K562 (cell line): ENCODE measurements around the gene DHX58. TPM values are rescaled to one million over a fixed set of nuclear protein-coding genes. Genes with fewer than 3 reads are reported as not detected.
A peak's percentile ranks its signal among the peaks of the same experiment; 100 is the strongest.

Experiments
- ATAC-seq: fragments of 200-7000 bp; cut with Tn5 transposase; 3 replicates; pipeline ENCODE4 v1.9.1; 2020; ENCODE audit warnings: moderate library complexity
- BruUV-seq: library from RNA; stranded (reverse); fragments of 400-500 nt; replicated peaks from 2 replicates; lab custom pipeline; 2021; lab: Mats Ljungman, UMichigan
- CTCF ChIA-PET: fragments of 300-600 bp; formaldehyde crosslinking; extraction: SDS; loops from one replicate; lab custom pipeline; 2021; ENCODE audit warnings: low intra/inter-chr PET ratio; lab: Yijun Ruan, JAX
- POLR2A ChIA-PET: fragments of 300-600, 350-650 bp; sonication (Branson Sonifier 250); formaldehyde crosslinking; extraction: SDS; loops from one replicate; lab custom pipeline; 2021; ENCODE audit warnings: antibody characterized with exemption, inconsistent platforms; lab: Yijun Ruan, JAX
- DNase-seq, 4 experiments: peaks; one replicate each; pipeline versions ENCODE4 v3.0.0 to v3.0.0-alpha.2; 2011 to 2018; ENCODE audit warnings: low spot score in 3 of 4, mixed read lengths in 3 of 4; ENCODE audit errors: extremely low read depth in 1 of 4
- FAIRE-seq: peaks from 2 replicates; lab custom pipeline; 2011; peaks lifted over from hg19 to GRCh38; lab: Jason Lieb, UNC
- H2AFZ ChIP-seq: 2 replicates; pipeline ENCODE4 v1.6.0; 2011; ENCODE audit warnings: low read depth, low read length, control low read depth, inconsistent platforms
- H3K27ac ChIP-seq: fragments of 200-600 bp; 3 replicates; pipeline ENCODE4 v1.8.0; 2011; ENCODE audit warnings: low read depth, mild to moderate bottlenecking, control low read depth, inconsistent platforms, low read length, moderate library complexity, mixed read lengths; ENCODE audit errors: extremely low read depth
- H3K27me3 ChIP-seq, 2 experiments: fragments of 300-600 bp in 1 of 2; 2 replicates in 1 of 2; 3 replicates in 1 of 2; pipeline versions ENCODE4 v1.6.0 to v1.8.0; 2011; ENCODE audit warnings: inconsistent platforms in 2 of 2, low read length in 2 of 2, mild to moderate bottlenecking in 1 of 2, mixed read lengths in 1 of 2, moderate library complexity in 1 of 2; ENCODE audit not compliant: control insufficient read depth in 2 of 2, insufficient read depth in 2 of 2
- H3K36me3 ChIP-seq: fragments of 300-600 bp; 3 replicates; pipeline ENCODE4 v1.8.0; 2011; ENCODE audit warnings: mild to moderate bottlenecking, low read length, inconsistent platforms; ENCODE audit not compliant: control insufficient read depth, insufficient read depth
- H3K4me1 ChIP-seq, 2 experiments: fragments of 200-600 bp in 1 of 2; replicated peaks in 1 of 2; 2 replicates in 1 of 2; 3 replicates in 1 of 2; pipeline versions ENCODE4 v1.5.1 to v1.8.0; 2011; ENCODE audit warnings: inconsistent platforms in 2 of 2, low read length in 2 of 2, mild to moderate bottlenecking in 1 of 2, mixed read lengths in 1 of 2, moderate library complexity in 1 of 2; ENCODE audit not compliant: control insufficient read depth in 2 of 2, insufficient read depth in 2 of 2
- H3K4me2 ChIP-seq: 2 replicates; pipeline ENCODE4 v1.6.1; 2011; ENCODE audit warnings: low read length, control low read depth, inconsistent platforms, mixed read lengths; ENCODE audit not compliant: insufficient read depth
- H3K4me3 ChIP-seq: fragments of 200-600 bp; sonication (generic), shearing (Covaris generic); 2 replicates; pipeline ENCODE4 v1.5.1; 2016; ENCODE audit warnings: control low read depth, inconsistent platforms
- H3K79me2 ChIP-seq: fragments of 200-600 bp; 3 replicates; pipeline ENCODE4 v1.8.0; 2011; ENCODE audit warnings: low read length, inconsistent platforms; ENCODE audit not compliant: control insufficient read depth, insufficient read depth
- H3K9ac ChIP-seq, 2 experiments: 2 replicates each; pipeline versions ENCODE4 v1.6.0 to v1.6.1; 2011; ENCODE audit warnings: low read depth in 2 of 2, low read length in 2 of 2, control low read depth in 1 of 2, inconsistent platforms in 1 of 2, mild to moderate bottlenecking in 1 of 2, mixed read lengths in 1 of 2; ENCODE audit not compliant: insufficient read depth in 1 of 2
- H3K9me1 ChIP-seq: one replicate; pipeline ENCODE4 v1.6.0; 2011; ENCODE audit warnings: inconsistent platforms, mild to moderate bottlenecking, low read length, moderate library complexity; ENCODE audit not compliant: control insufficient read depth, insufficient read depth
- H3K9me3 ChIP-seq: replicated peaks from 2 replicates; pipeline ENCODE4 v1.5.1; 2011; ENCODE audit warnings: low read depth, low read length, inconsistent platforms; ENCODE audit not compliant: control insufficient read depth, insufficient read depth
- H4K20me1 ChIP-seq: replicated peaks from 2 replicates; pipeline ENCODE4 v1.6.1; 2011; ENCODE audit warnings: low read length, inconsistent platforms, mixed read lengths; ENCODE audit not compliant: control insufficient read depth, insufficient read depth
- CBX8 ChIP-seq: fragments of 200-600 bp; sonication (generic); IDR thresholded peaks from 2 replicates; pipeline ENCODE4 v1.6.1; 2012; ENCODE audit warnings: borderline replicate concordance, mixed run types, low read depth, mild to moderate bottlenecking, moderate library complexity, mixed read lengths, low read length, control low read depth, inconsistent platforms; ENCODE audit not compliant: poor library complexity, severe bottlenecking; ENCODE audit errors: extremely low read depth
- MAZ ChIP-seq, 2 experiments: fragments of 450-650 bp in 1 of 2; sonication (generic) in 1 of 2; formaldehyde crosslinking; IDR thresholded peaks in 1 of 2; conservative IDR thresholded peaks in 1 of 2; 2 replicates each; pipeline versions ENCODE4 v1.4.0 to v1.5.0; 2020; ENCODE audit warnings: mild to moderate bottlenecking in 1 of 2, missing genetic modification reagents in 1 of 2
- PTBP1 ChIP-seq: fragments of 200-400 bp; formaldehyde crosslinking; IDR thresholded peaks from 2 replicates; pipeline ENCODE4 v1.6.1; 2017; ENCODE audit warnings: low read depth, low read length
- ZNF197 ChIP-seq: fragments of 200-800 bp; sonication (Bioruptor generic); IDR thresholded peaks from 2 replicates; pipeline ENCODE4 v1.6.1; 2016; ENCODE audit warnings: low read depth, missing genetic modification characterization, missing compliant biosample characterization
- ZNF444 ChIP-seq: fragments of 250-450 bp; sonication (Bioruptor Pico); IDR thresholded peaks from 2 replicates; pipeline ENCODE4 v1.4.0; 2020; ENCODE audit warnings: mild to moderate bottlenecking, moderate library complexity
- WGBS: fragments of 100-300 bp; shearing (Covaris generic); methylation state at CpG from one replicate; pipeline ENCODE4 v1.1.6; 2016; ENCODE audit warnings: low coverage, mixed read lengths; ENCODE audit not compliant: insufficient coverage; ENCODE audit errors: missing lambda C conversion rate; 5-methylcytosine and 5-hydroxymethylcytosine counted together
- in situ Hi-C: fragments of 300-500 bp; cut with MboI; formaldehyde crosslinking; loops from 4 replicates; pipeline ENCODE4 v1.15.0; 2018; ENCODE audit warnings: inconsistent platforms, mixed read lengths
- intact Hi-C: fragments of 100-400 bp; cut with micrococcal nuclease; formaldehyde crosslinking; loops from 2 replicates; pipeline ENCODE4 v1.14.2; 2022
- polyA plus RNA-seq, 8 experiments: library from polyadenylated mRNA; depleted of rRNA in 4 of 8; stranded (reverse) in 5 of 8; unstranded in 3 of 8; fragments of >200 nt; fragmentation: Nextera tagmentation in 2 of 8; fragmentation: Illumina TruSeq in 1 of 8; extraction: Ambion mirVana in 2 of 8; extraction: Trizol in 1 of 8; gene quantifications; 2 replicates each; pipeline versions ENCODE4 v1.2.1 to v1.2.3, GENCODE V29; 2011 to 2014; ENCODE audit warnings: inconsistent platforms in 1 of 8, missing spikeins in 1 of 8
- total RNA-seq, 7 experiments: library from RNA; depleted of rRNA in 6 of 7; stranded (reverse); fragments of >200 nt in 6 of 7; fragmentation: Illumina TruSeq in 2 of 7; extraction: Trizol in 2 of 7; gene quantifications; 2 replicates each; pipeline versions ENCODE4 v1.2.1 to v1.2.3, GENCODE V29; 2011 to 2021; ENCODE audit warnings: low replicate concordance in 1 of 7
- TF ChIP-seq, protein P1 (sequence below), 3 experiments: fragments of 200-800 bp in 1 of 3; sonication (Bioruptor generic) in 1 of 3; sonication (generic) in 1 of 3; formaldehyde crosslinking in 1 of 3; IDR thresholded peaks; 2 replicates each; pipeline versions ENCODE4 v1.6.1 to v1.8.0; 2016 to 2022; ENCODE audit warnings: mild to moderate bottlenecking in 2 of 3, missing compliant biosample characterization in 2 of 3, missing genetic modification characterization in 2 of 3, missing genetic modification reagents in 1 of 3
- TF ChIP-seq, protein P2 (sequence below), 2 experiments: fragments of 450-650 bp; formaldehyde crosslinking in 1 of 2; IDR thresholded peaks; 2 replicates each; pipeline versions ENCODE4 v1.4.0 to v1.6.1; 2014 to 2020; ENCODE audit warnings: mild to moderate bottlenecking in 2 of 2, borderline replicate concordance in 1 of 2, low read depth in 1 of 2

The DHX58 gene
- total and polyA plus RNA-seq, 9 of the 15 experiments (the other 6 are each of a cell fraction or from before 2014, with no cell fraction given): 0.15 to 3.0 (median 1.4) TPM

DNA sequence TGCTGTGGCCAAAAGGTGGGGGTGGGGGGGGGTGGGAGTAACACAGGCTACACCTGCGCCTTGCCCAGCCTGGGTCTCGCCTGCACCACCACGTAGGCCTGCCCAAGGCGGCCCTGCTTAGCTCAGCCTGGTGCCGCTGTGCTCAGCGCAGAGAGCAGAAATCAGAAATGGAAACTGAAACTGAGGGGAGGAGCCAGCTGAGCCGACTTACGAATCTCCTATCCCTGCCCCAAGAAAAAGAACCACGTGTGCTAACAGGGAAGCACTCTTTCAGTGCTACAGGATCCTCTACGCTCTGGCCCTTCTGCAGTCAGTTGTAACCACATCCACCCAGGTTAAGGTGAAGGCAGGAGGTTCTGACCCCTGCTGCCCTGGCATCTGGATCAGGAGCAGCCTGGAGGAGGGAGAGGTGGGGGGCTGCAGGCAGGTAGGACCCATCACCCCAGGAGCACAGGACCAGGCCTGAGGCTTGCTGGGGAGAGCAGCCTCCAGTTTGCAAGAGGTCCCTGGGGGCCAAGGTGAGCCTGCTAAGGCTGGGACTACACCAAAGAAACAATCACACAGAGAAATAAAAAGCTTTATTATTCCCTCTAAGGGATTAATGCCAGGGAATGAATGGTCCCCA is at the start of gene DHX58 (continued):
- TF ChIP-seq CBX8 (no peak), ZNF197 (CRISPR knock-in tag) (no peak), MAZ (CRISPR knock-in tag; conservative IDR thresholded peaks at IDR 0.05 in 1 of 2, IDR thresholded peaks at IDR 0.05 in 1 of 2) (0 out of 4 replicates have a peak, but pooled peaks of 1 of the 2 experiments have one; percentile 31)
- TF ChIP-seq, protein P1, sequence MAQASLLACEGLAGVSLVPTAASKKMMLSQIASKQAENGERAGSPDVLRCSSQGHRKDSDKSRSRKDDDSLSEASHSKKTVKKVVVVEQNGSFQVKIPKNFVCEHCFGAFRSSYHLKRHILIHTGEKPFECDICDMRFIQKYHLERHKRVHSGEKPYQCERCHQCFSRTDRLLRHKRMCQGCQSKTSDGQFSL (CRISPR knock-in tag; IDR thresholded peaks at IDR 0.05): peak; percentile 71; the same call in 1 of the 2 replicates
- TF ChIP-seq, protein P1 (tag; IDR thresholded peaks at IDR 0.05): no peak; a peak in 1 of 4 replicates

DNA sequence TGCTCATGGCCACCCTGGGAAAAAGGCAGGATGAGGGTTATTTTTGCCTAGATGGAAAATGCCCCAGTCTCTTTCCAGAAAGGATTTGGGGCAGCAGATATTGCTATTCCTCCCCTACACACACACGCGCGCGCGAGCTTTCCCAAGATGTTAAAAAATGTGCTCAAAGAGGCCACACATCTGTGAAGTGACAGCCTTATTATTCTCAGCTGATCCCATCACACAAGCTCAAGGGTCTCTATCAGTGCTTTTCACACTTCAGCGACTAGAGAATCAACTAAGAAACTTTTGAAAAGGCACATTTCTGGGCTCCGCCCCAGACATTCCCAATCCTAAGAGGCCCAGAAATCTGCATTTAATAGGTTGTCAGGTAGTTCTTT is 48.0 kb upstream of the DHX58 start:
- Histone ChIP-seq H3K4me2 (no peak overlapping the region), H3K4me1 (peaks cover 7 to 30% of the 10 kb centered on the region in 2 experiments; a peak in 3 of 5 replicates), H2AFZ (no peak overlapping the region), H3K9me3 (no peaks in the 10 kb centered on the region), H3K9me1 (peaks cover 4% of the 10 kb centered on the region), H3K4me3 (no peak overlapping the region), H3K27ac (no peak overlapping the region), H3K27me3 (no peaks in the 10 kb centered on the region), H3K79me2 (no peaks in the 10 kb centered on the region), H4K20me1 (no peaks in the 10 kb centered on the region; the same call in 1 of the 2 replicates), H3K9ac (no peak overlapping the region), H3K36me3 (no peaks in the 10 kb centered on the region)
- DNase-seq (no peak), FAIRE-seq (no peak), ATAC-seq (no peak)
- ChIA-PET POLR2A (interaction anchor here (1.0 kb wide), 1 partner anchor 8 kb away, joined by 3 read pairs; no protein-coding TSS in a partner anchor), CTCF (no interaction called here)
- 92% methylated on average over 7 of the region's 7 CpGs for WGBS
- intact Hi-C loops (no loop called here), in situ Hi-C loops (no loop called here)
- no TSS peak for BruUV-seq
- TF ChIP-seq PTBP1 (no peak), ZNF444 (no peak)
- TF ChIP-seq, protein P2, sequence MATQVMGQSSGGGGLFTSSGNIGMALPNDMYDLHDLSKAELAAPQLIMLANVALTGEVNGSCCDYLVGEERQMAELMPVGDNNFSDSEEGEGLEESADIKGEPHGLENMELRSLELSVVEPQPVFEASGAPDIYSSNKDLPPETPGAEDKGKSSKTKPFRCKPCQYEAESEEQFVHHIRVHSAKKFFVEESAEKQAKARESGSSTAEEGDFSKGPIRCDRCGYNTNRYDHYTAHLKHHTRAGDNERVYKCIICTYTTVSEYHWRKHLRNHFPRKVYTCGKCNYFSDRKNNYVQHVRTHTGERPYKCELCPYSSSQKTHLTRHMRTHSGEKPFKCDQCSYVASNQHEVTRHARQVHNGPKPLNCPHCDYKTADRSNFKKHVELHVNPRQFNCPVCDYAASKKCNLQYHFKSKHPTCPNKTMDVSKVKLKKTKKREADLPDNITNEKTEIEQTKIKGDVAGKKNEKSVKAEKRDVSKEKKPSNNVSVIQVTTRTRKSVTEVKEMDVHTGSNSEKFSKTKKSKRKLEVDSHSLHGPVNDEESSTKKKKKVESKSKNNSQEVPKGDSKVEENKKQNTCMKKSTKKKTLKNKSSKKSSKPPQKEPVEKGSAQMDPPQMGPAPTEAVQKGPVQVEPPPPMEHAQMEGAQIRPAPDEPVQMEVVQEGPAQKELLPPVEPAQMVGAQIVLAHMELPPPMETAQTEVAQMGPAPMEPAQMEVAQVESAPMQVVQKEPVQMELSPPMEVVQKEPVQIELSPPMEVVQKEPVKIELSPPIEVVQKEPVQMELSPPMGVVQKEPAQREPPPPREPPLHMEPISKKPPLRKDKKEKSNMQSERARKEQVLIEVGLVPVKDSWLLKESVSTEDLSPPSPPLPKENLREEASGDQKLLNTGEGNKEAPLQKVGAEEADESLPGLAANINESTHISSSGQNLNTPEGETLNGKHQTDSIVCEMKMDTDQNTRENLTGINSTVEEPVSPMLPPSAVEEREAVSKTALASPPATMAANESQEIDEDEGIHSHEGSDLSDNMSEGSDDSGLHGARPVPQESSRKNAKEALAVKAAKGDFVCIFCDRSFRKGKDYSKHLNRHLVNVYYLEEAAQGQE (IDR thresholded peaks at IDR 0.05; ENCODE audit: borderline replicate concordance): no peak
- TF ChIP-seq, protein P2 (CRISPR knock-in tag; IDR thresholded peaks at IDR 0.05; ENCODE audit: low read depth): no peak
